ENCODE data around the gene C4orf50. TPM values are rescaled to one million over a fixed set of nuclear protein-coding genes. Genes with fewer than 3 reads are reported as not detected.

The C4orf50 gene
- total RNA-seq, 1 donor from 2014 or later: not detected

DNA sequence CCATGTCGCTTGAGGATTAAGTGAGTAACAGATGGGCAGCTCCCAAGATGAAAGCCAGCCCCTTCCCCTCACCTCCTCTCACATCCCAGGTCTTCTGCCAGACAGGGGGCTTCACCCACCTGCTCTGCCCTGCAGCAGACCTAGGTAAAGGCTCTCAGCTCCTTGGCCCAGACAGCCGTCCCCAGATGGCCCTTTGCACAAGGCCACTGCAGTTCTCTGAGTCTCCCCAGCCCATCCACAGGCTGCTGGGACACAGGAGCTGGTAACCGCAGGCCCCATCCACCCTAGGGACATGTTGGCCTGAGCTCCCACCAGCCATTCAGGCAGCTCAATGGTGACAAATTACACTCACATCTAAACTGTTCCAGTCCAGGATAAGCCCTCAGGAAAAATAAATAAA, 15.3 kb downstream of the C4orf50 start:
- H3K4me1 ChIP-seq: no peaks in the 10 kb centered on the region
- TF ChIP-seq, protein P1, sequence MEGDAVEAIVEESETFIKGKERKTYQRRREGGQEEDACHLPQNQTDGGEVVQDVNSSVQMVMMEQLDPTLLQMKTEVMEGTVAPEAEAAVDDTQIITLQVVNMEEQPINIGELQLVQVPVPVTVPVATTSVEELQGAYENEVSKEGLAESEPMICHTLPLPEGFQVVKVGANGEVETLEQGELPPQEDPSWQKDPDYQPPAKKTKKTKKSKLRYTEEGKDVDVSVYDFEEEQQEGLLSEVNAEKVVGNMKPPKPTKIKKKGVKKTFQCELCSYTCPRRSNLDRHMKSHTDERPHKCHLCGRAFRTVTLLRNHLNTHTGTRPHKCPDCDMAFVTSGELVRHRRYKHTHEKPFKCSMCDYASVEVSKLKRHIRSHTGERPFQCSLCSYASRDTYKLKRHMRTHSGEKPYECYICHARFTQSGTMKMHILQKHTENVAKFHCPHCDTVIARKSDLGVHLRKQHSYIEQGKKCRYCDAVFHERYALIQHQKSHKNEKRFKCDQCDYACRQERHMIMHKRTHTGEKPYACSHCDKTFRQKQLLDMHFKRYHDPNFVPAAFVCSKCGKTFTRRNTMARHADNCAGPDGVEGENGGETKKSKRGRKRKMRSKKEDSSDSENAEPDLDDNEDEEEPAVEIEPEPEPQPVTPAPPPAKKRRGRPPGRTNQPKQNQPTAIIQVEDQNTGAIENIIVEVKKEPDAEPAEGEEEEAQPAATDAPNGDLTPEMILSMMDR (IDR thresholded peaks at IDR 0.05; ENCODE audit: borderline replicate concordance): no peak
- no peaks in the 10 kb centered on the region for H3K36me3 ChIP-seq
- no peaks in the 10 kb centered on the region for H3K9me3 ChIP-seq (replicated peaks)
- intact Hi-C loops (cut with micrococcal nuclease): no loop called here
- H3K27ac ChIP-seq (replicated peaks): no peak overlapping the region
- peaks cover 73% of the 10 kb centered on the region for H3K27me3 ChIP-seq (ENCODE audit: low read depth)
- no peak for DNase-seq
- no peak overlapping the region for H3K4me3 ChIP-seq

DNA sequence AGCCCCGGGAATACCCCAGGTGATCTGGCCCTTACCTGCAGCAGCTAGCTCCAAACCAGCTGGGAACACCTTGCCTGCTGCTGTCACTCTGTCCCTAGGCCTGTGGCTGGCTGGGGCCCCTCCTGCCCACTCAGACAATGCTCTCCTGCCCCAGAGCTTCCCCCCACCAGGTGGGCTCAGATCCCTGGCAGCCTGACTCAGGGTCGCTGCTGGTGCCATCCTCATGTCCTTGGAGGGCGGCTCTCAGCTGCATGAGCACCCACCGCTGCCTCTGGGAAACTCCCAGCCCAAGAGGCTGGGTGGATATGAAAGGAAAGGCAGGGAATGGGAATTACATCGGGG, 15.8 kb downstream of the C4orf50 start:
- Histone ChIP-seq H3K27me3 (ENCODE audit: low read depth) (peaks cover 70% of the 10 kb centered on the region), H3K27ac (replicated peaks) (no peak overlapping the region), H3K4me3 (no peak overlapping the region), H3K9me3 (replicated peaks) (no peaks in the 10 kb centered on the region), H3K4me1 (no peaks in the 10 kb centered on the region), H3K36me3 (no peaks in the 10 kb centered on the region)
- TF ChIP-seq, protein P1 (IDR thresholded peaks at IDR 0.05; ENCODE audit: borderline replicate concordance): no peak
- intact Hi-C loops (cut with micrococcal nuclease): no loop called here
- DNase-seq: no peak

DNA sequence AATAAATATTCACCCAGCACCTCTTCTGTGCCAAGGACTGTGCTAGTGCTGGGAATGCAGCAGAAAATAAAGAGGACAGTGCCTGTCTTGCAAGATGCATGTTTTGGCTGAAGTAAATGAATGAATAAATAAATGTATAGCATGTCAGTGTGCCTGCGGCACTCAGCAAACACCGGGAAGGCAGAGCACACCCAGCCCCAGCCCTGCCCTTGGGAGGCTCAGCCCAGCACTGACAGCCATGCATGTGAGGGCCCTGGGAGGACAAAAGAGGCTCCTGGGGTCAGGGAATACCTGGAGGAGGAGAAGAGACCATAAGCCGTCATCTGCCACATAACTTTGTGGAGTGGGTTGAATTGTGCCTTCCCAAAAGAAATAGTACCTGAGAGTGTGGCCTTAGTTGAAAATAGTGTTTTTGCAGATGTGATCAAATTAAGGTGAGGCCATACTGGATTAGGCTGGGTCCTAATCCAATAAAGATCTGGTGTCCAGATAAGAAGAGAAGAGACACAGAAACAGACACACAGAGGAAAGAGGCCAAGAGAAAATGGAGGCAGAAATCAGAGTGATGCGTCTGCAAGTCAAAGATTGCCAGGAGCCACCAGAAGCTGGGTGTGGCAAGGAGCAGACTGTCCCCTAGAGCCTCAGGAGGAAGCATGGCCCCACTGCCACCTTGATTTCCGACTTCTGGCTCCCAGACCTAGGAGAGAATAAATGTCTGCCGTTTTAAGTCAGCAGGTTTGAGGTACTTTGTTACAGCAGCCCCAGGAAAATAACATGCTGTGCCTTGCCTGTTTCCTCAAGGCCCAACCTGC, 16.3 kb downstream of the C4orf50 start:
- Histone ChIP-seq H3K9me3 (replicated peaks) (no peaks in the 10 kb centered on the region), H3K4me3 (no peak overlapping the region), H3K27me3 (ENCODE audit: low read depth) (peaks cover 70% of the 10 kb centered on the region), H3K4me1 (no peaks in the 10 kb centered on the region), H3K36me3 (no peaks in the 10 kb centered on the region), H3K27ac (replicated peaks) (no peak overlapping the region)
- TF ChIP-seq, protein P1 (IDR thresholded peaks at IDR 0.05; ENCODE audit: borderline replicate concordance): no peak
- no peak for DNase-seq
- intact Hi-C loops (cut with micrococcal nuclease): no loop called here

DNA sequence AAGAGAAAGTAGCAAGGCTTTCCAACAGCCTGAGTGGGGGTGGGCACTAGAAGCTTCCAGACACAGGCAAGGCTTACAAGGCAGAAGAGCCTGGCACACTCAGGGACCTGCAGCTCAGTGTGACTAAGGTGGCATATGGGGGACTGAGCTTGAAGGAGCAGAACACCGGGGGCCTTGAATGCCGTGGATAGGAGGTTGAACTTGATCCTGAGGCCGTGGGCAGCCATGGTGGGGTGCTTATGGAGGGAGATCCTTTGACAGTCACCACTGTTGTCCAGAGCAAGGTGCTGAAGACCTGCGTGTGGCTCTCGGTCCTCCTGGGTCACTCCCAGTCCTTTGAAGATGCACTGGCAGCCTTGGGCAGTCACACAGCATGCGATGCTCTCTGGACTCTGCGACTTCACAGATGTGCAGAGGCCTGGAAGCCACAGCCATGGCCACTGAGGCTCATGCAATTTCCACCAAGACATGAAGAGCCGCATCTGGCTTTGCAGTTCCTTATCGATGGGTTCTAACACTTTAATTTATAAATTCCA, 18.3 kb downstream of the C4orf50 start:
- intact Hi-C loops (cut with micrococcal nuclease): loop anchor here (10.0 kb wide), 1 partner anchor 85 kb away; no protein-coding TSS in a partner anchor
- Histone ChIP-seq H3K4me1 (no peaks in the 10 kb centered on the region), H3K36me3 (no peaks in the 10 kb centered on the region), H3K27me3 (ENCODE audit: low read depth) (peaks cover 65% of the 10 kb centered on the region), H3K27ac (replicated peaks) (no peak overlapping the region), H3K4me3 (no peak overlapping the region), H3K9me3 (replicated peaks) (no peaks in the 10 kb centered on the region)
- TF ChIP-seq, protein P1 (IDR thresholded peaks at IDR 0.05; ENCODE audit: borderline replicate concordance): no peak
- DNase-seq: no peak

DNA sequence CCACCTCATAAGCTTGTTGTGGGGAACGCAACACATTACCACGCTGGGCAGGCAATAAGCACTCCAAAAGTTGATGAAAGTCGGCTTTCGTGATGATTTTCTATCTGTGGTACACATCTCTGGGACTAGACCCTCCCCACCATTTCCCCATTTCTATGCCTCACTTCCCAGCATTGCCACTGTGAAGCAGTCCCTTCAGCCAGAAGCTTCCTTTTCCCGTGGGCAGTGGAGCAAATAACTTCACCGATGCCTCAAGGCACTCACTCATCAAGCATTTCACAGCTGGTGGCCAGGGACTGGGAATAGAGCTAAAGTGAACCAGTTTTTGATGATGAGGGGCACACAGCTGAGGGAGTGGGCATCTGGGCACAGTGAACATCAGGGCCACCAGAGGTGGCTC, 18.9 kb downstream of the C4orf50 start:
- DNase-seq: no peak
- H3K27ac ChIP-seq (replicated peaks): no peak overlapping the region
- no peaks in the 10 kb centered on the region for H3K4me1 ChIP-seq
- intact Hi-C loops (cut with micrococcal nuclease): loop anchor here (10.0 kb wide), 1 partner anchor 85 kb away; no protein-coding TSS in a partner anchor
- H3K9me3 ChIP-seq (replicated peaks): no peaks in the 10 kb centered on the region
- H3K27me3 ChIP-seq (ENCODE audit: low read depth): peaks cover 69% of the 10 kb centered on the region
- no peaks in the 10 kb centered on the region for H3K36me3 ChIP-seq
- TF ChIP-seq, protein P1 (IDR thresholded peaks at IDR 0.05; ENCODE audit: borderline replicate concordance): no peak
- no peak overlapping the region for H3K4me3 ChIP-seq

Measured in left ventricle myocardium inferior (tissue), 1 donor.